Inflammatory macrophage treated with lipopolysaccharide for 1 hour (primary cell): Measurements from ENCODE around the gene MGLL.

Experiments used
- DNase-seq, 2 donors: peaks; one replicate each; pipeline ENCODE4 v3.0.0-alpha.2; 2020 to 2022

MGLL gene

GRCh38 chr3:127751782-127752181 lies 70.5 kb downstream of the MGLL start:
- DNase-seq = no peak

- no peak for DNase-seq
Observed at GRCh38 chr3:127751163-127751621, 71.1 kb downstream of the MGLL start.

DNA sequence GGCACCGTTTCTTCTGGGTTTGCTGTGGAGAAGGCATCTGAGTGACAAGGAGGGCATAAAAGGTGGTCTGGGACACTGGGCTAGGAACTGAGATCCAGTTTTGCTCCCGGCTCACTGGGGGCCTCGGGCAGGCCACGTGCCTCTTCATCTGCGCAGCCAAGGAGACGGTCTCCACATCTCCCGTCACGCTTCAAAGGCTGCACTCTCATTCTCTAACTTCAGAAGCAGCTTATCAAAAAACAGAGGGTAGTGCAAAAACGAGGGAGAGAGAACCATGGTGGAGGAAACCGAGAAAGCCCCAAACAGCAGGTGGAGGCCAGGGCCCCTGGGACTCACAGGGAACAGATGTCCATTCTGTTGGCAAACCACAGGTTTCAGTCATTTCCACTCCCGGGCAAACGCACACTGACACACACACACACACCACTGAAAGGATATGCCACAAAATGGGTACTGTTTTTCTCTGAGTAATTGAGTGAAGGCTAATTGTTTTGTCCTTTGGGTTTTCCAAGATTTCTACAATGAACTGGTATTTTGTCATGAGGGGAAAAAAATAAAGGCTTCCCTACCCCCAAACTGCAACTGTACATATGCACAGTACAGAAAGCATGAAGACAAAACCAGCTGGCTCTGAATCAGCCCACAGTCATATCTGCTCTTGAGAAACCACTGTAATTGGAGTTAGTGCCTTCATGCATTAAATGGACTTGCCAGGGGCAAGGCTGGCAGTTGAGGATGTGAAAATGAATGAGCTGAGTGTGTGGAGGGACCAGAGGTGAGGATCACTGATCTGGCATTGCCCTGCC lies 71.9 kb downstream of the MGLL start:
- DNase-seq = peak; percentile 96 to 98

DNA sequence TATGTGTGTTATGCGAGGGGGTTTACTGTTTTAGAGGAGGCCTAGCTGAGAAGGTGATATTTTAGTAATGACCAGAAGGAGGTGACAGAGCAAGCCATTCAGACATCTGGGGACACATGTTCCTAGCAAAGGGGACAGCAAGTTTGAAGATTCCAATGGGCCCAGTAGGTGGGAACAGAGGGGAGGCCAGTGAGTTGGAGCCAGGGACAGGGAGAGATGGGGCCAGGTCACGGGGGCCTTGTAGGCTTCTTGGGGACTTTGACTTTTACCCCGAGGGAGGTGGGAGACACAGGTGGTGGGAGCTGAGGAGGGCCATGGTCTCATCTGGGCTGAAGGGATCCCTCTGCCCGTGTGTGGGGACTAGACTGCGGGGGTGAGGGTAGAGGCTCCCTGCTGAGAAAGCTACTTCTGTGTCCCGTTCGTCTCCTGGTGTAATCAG lies 72.5 kb downstream of the MGLL start:
- DNase-seq = peak in 1 of 2 donors; percentile 27

DNA sequence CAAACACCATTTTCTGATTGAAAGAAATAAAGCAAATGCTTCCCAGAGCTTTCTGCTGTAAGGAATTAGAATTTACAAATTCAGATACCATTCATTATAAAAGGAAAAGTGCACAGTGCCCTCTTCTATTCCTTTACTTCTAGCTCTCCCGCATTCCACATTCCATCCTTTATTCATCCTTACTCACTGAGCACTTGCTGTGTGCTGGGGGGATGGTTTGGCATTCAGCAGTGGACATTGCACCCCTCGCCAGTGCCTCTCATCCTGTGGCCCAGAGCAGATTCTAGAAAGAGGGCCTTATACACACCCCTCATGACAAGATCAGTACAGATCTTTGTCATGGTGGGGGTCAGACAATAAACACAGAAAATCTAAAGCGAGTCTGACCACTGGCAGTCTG lies 73.0 kb downstream of the MGLL start:
- no peak for DNase-seq

DNA sequence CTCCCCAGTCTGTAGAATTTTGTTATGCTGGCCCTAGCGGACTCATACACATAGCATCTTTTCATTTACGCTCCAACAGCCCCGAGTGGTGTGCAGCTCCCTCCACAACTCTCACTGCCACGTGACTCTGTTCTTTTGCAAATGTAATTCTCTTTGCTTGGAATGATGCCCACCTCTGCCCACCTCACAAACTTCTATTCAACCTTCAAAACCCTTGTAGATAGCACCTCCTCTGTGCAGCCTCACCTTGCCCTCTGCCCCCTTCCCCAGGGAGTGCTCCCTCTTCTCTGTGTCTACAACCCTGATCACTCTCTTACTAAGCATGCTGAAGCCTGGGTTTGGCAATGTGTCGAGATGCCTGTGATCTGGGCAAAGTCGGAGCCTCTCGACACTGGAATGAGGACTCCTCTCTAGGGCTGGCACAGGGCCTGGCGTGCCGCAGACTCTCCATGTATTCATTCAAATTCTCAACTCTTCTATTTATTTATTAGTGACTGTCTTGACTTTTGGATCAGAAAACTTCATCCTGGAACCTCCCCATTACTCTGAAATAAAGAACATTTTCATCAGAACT lies 73.5 kb downstream of the MGLL start:
- no peak for DNase-seq

DNA sequence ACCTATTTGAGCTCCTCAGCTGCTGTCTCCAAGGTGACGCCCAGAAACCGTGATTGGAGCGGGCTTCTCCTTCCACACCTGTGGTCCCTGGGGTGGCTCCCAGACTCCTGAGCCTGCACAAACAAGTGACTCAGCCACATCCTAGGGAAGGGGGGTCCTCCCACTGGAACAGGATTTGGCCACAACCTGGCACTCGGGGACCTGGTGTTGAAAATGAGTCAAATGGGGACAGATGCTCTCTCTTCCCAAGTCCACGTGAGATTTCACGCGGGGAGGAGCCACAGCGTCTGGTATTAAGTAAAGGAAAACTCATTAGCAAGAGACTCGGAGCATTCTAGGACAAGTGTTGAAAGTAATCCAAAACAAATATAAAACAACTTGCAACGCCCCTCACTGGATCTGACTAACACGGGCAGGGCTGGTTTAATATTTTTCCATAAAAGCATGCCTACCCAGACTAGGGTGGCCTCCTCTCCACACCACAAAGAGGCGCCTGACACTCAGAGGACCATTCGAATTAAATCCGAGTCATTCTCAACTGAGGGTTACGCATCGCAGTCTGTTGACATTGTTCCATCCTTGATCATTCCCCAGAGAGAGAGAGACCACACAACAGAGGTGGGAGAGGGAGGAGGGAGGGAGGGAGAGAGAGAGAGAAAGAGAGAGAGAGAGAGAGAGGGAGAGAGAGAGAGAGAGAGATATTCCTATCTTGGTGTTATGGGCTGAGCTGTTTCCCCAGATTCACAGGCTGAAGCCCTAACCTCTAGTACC lies 74.4 kb downstream of the MGLL start:
- no peak for DNase-seq

- DNase-seq = no peak
Observed at GRCh38 chr3:127747066-127747465, 75.2 kb downstream of the MGLL start.

DNA sequence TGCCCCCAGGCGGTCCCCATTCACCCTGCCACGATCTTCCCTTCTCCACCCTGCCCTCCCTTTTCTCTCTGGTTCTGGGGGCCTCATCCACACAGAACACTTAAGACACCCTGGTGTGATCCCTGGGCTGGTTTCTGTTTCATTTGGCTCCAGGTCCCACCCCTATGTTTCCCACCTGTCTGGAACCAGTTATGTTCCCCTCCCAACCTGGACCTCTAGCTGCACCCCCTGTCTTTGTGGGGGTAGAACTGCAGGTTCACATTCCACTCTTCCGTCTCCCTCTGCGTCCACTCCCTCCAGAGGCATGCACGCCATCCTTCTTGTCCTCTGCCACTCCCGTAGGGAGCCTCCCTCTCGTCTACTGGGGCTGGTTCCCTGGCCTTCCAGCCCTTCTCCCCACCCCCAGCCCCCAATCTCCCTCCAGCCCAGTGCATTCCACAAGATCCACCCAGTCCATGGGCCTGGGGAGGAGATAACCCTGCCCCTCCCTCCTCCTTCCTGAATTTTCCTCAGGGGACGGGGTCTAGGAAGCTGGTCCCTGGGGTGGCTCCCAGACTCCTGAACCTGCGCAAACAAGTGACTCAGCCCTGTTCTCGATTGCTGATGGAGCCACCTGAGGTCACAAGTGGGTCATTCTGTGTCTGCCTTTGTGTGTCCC lies 75.8 kb downstream of the MGLL start:
- DNase-seq = no peak

DNA sequence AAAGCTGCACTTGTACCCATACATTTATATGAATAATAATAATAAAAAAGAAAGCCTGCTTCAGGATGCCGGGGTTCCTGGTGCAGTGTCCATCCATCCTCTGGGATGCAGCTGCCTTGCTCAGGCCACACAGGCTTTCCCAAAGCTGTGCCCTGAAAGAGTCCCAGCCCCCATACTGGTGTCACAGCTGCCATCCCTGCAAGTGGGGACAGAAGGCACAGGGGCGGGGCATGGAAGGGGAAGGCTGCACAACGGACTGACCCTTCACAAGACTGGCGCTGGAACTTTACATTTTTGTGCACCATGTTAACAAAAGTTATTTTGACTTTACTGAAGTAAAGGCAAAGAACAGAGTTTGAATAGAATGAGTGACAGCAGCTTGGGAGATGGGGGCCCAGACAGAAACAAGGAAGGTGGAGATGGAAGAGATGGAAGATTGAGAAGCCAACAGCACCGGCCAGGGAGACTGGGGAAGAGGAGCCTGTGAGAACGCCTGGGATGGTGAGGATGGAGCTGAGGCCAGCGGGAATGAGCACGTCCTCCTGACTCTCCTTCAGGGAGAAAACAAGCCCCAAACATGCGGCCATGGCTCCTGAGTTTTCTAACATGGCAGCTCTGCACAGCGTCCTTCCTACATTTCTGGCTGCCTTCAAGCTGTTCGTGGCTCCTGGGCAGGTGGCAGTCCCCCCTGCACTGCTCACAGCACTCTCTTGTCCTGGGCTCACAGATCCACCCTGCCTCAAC lies 76.5 kb downstream of the MGLL start:
- no peak for DNase-seq

DNA sequence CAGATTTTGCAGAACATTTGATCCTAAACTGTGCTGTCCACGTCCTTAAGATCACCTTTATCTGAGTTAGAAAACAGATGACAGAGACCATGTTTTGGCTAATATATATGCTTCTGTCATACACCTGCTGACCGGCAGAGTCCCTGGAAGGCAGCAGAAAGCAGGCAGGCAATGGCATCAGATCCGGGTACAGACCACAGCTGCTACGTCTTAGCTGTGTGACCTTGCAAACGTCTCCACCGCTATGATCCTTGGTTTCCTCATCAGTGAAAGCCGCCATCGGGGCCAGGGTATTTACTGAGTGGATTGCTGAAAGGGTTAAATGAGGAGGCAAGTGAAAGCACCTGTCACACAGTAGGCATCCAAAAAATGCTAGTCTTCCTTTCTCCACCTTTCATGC lies 77.4 kb downstream of the MGLL start:
- no peak for DNase-seq

DNA sequence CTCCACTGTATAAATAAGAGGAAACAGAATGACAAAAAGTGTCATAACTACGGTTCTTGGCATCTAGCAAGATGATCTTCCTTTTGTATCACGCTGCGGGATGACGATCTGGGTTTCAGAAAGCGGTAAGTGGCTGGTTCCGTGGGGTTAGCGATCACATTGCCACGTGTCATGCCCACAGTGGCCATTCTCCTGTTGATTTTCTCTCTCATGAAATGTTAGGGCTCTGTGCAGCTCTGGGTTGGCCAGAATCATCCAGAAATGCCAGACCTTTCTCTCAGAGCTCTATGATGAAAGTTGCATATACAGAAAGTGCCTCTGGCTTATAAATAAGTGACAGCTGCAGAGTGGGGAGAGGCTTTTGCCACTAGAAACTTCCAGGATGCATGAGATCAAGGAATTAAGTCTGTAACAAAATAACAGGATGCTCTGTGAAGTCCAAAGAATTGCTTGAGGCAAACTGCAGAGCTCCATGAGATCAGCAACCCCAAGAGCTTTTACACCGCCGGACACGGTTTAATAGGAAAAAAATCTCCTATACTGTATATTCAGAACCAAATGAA lies 78.0 kb downstream of the MGLL start:
- no peak for DNase-seq

GRCh38 chr3:127743351-127744252 lies 78.7 kb downstream of the MGLL start:
- no peak for DNase-seq

DNA sequence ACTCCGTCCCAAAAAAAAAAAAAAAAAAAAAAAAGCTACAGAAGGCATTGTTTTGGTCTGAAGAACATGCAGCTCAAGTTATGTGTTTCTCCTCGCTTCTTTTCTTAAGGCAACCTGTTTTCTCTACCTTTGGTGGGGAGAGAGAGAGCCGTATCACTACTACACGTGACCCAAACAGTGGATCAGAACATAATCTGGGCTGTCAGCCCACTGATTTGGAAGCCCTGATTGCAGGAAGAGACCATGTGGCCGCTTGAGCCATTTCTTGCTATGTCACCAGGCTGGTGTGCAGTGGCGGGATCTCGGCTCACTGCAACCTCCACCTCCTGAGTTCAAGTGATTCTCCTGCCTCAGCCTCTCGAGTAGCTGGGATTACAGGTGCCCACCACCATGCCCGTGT lies 79.7 kb downstream of the MGLL start:
- no peak for DNase-seq

DNA sequence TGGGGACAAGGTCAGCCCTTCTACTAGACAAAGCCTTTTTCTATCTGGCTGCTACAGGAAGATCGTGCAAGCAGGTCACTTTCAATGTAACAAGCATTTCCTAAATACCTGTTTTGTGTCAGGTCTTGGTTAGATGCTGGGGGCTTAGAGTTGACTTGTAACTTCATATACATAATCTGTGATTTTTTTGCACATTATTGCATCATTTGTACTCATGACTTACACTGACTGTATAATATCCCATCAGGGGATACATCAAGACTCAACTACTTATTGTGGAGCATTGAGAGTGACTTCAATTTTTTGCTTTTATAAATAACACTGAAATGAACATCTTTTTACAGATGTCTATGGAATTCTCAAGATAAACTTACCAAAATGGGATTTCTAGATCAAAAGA lies 80.6 kb downstream of the MGLL start:
- no peak for DNase-seq

DNA sequence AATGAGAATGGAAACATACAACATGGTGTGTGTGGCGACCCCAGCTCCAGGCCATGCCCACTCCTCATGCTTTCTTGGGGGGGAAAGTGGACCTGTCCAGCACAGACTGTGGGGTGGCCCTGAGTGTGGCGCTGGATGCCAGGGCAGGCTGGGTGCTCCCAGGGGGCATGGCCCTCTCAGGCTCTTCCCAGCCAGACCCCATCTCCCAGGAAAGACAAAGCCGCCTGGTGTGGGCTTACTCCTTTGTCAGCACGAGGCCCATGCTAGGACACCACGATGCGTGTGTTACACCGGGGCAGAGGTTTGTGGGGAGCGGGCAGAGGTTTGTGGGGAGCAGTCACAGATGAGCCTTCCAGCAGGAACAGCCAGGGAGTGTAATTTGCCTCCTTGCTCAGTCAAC lies 81.1 kb downstream of the MGLL start:
- DNase-seq = no peak

- DNase-seq = no peak
Observed at GRCh38 chr3:127740136-127740915, 82.0 kb downstream of the MGLL start.

- no peak for DNase-seq
Observed at GRCh38 chr3:127739347-127740135, 82.8 kb downstream of the MGLL start.

- DNase-seq = no peak
Observed at GRCh38 chr3:127738192-127738840, 84.0 kb downstream of the MGLL start.
